Liver (tissue), 9 donors: ENCODE results near the gene BCKDHA. TPM values are rescaled to one million over a fixed set of nuclear protein-coding genes. Genes with fewer than 3 reads are reported as not detected.

ENCODE experiments used
- DNase-seq: peaks from one replicate; pipeline ENCODE4 v3.0.0-alpha.2; 2017; ENCODE audit warnings: low spot score
- H3K27ac ChIP-seq, 2 donors: one replicate each; pipeline ENCODE4 v1.7.0; 2013; ENCODE audit warnings: inconsistent platforms in 2 of 2, low read length in 2 of 2, control low read depth in 1 of 2, low read depth in 1 of 2, mild to moderate bottlenecking in 1 of 2
- H3K27me3 ChIP-seq, 4 donors: one replicate each; pipeline versions ENCODE4 v1.6.1 to v1.7.0; 2013; ENCODE audit warnings: low read length in 3 of 4, inconsistent platforms in 1 of 4, mild to moderate bottlenecking in 1 of 4, moderate library complexity in 1 of 4; ENCODE audit not compliant: control insufficient read depth in 4 of 4, insufficient read depth in 4 of 4
- H3K36me3 ChIP-seq, 4 donors: one replicate each; pipeline versions ENCODE4 v1.6.1 to v1.7.0; 2013; ENCODE audit warnings: low read length in 3 of 4, mild to moderate bottlenecking in 3 of 4, low read depth in 1 of 4, moderate library complexity in 1 of 4; ENCODE audit not compliant: control insufficient read depth in 4 of 4, insufficient read depth in 3 of 4
- H3K4me1 ChIP-seq, 4 donors: one replicate each; pipeline versions ENCODE4 v1.6.1 to v1.7.0; 2013; ENCODE audit warnings: low read length in 3 of 4, mild to moderate bottlenecking in 3 of 4, moderate library complexity in 1 of 4; ENCODE audit not compliant: control insufficient read depth in 4 of 4, insufficient read depth in 4 of 4
- H3K4me3 ChIP-seq, 3 donors: one replicate each; pipeline versions ENCODE4 v1.6.1 to v1.7.0; 2013; ENCODE audit warnings: low read length in 3 of 3, control low read depth in 1 of 3, low read depth in 1 of 3, mild to moderate bottlenecking in 1 of 3
- H3K9ac ChIP-seq, 2 donors: one replicate each; pipeline ENCODE4 v1.7.0; 2013; ENCODE audit warnings: low read length in 2 of 2, mild to moderate bottlenecking in 2 of 2, moderate library complexity in 2 of 2, control low read depth in 1 of 2, low read depth in 1 of 2
- H3K9me3 ChIP-seq, 4 donors: one replicate each; pipeline versions ENCODE4 v1.6.1 to v1.7.0; 2013; ENCODE audit warnings: low read length in 3 of 4; ENCODE audit not compliant: control insufficient read depth in 4 of 4
- ATF3 ChIP-seq: IDR thresholded peaks from 2 replicates; pipeline ENCODE4 v1.6.1; 2016; ENCODE audit warnings: antibody characterized with exemption
- CTCF ChIP-seq: fragments of 150-350 bp; IDR thresholded peaks from 2 replicates; pipeline ENCODE4 v1.5.1; 2017; ENCODE audit warnings: improper control_type of control experiment, low read depth, low read length; ENCODE audit not compliant: missing input control
- EGR1 ChIP-seq, 2 donors: IDR thresholded peaks; 2 replicates each; pipeline ENCODE4 v1.6.1; 2016 to 2018; ENCODE audit warnings: antibody characterized with exemption in 2 of 2, low read depth in 2 of 2
- FOXA1 ChIP-seq: IDR thresholded peaks from 2 replicates; pipeline ENCODE4 v1.6.1; 2016; ENCODE audit warnings: antibody characterized with exemption
- FOXA2 ChIP-seq: IDR thresholded peaks from 2 replicates; pipeline ENCODE4 v1.6.1; 2016; ENCODE audit warnings: antibody characterized with exemption
- GABPA ChIP-seq, 2 donors: IDR thresholded peaks in 1 of 2; conservative IDR thresholded peaks in 1 of 2; 2 replicates each; pipeline ENCODE4 v1.6.1; 2016; ENCODE audit warnings: antibody characterized with exemption in 2 of 2, mild to moderate bottlenecking in 1 of 2, moderate library complexity in 1 of 2
- HNF4A ChIP-seq, 2 donors: conservative IDR thresholded peaks; 2 replicates each; pipeline ENCODE4 v1.6.1; 2016; ENCODE audit warnings: antibody characterized with exemption in 2 of 2, mild to moderate bottlenecking in 2 of 2
- HNF4G ChIP-seq: IDR thresholded peaks from 2 replicates; pipeline ENCODE4 v1.6.1; 2016; ENCODE audit warnings: antibody characterized with exemption
- JUND ChIP-seq, 2 donors: IDR thresholded peaks; 2 replicates each; pipeline ENCODE4 v1.6.1; 2016; ENCODE audit warnings: antibody characterized with exemption in 2 of 2
- NR2F2 ChIP-seq: IDR thresholded peaks from 2 replicates; pipeline ENCODE4 v1.6.1; 2016; ENCODE audit warnings: antibody characterized with exemption
- RXRA ChIP-seq, 2 donors: IDR thresholded peaks; 2 replicates each; pipeline ENCODE4 v1.6.1; 2017 to 2018; ENCODE audit warnings: antibody characterized with exemption in 2 of 2, mild to moderate bottlenecking in 1 of 2
- SP1 ChIP-seq: IDR thresholded peaks from 2 replicates; pipeline ENCODE4 v1.6.1; 2018; ENCODE audit warnings: antibody characterized with exemption, mild to moderate bottlenecking
- TAF1 ChIP-seq: conservative IDR thresholded peaks from 2 replicates; pipeline ENCODE4 v1.6.1; 2016; ENCODE audit warnings: antibody characterized with exemption, mild to moderate bottlenecking
- YY1 ChIP-seq: IDR thresholded peaks from 2 replicates; pipeline ENCODE4 v1.6.1; 2016; ENCODE audit warnings: antibody characterized with exemption, mild to moderate bottlenecking
- ZBTB33 ChIP-seq: IDR thresholded peaks from 2 replicates; pipeline ENCODE4 v1.6.1; 2016; ENCODE audit warnings: antibody characterized with exemption
- WGBS: extraction: QIAGEN DNeasy Blood & Tissue Kit; methylation state at CpG from one replicate; pipeline ENCODE4 v1.1.7; 2013; 5-methylcytosine and 5-hydroxymethylcytosine counted together
- polyA plus RNA-seq, 2 donors: library from polyadenylated mRNA; stranded (reverse) in 1 of 2; unstranded in 1 of 2; fragments of 200-250 nt in 1 of 2; fragments of >200 nt in 1 of 2; fragmentation: Nextera tagmentation in 1 of 2; extraction: Ambion mirVana in 1 of 2; gene quantifications; one replicate each; pipeline versions ENCODE4 v1.2.1 to v1.2.3, GENCODE V29; 2013 to 2015
- total RNA-seq, 2 donors: library from RNA; depleted of rRNA; stranded (reverse); fragments of >200 nt; gene quantifications; one replicate each; pipeline ENCODE4 v1.2.3, GENCODE V29; 2014
- TF ChIP-seq, protein P1 (sequence below): IDR thresholded peaks from 2 replicates; pipeline ENCODE4 v1.6.1; 2016; ENCODE audit warnings: antibody characterized with exemption, mild to moderate bottlenecking
- donor health status: healthy.
- donor health status: healthy.
- donor health status: healthy.
- donor health status: healthy.
- donor health status: healthy.

Gene BCKDHA
- total and polyA plus RNA-seq, 4 donors: 38.5 to 91.4 (median 63.7) TPM

- Histone ChIP-seq H3K27ac (no peak overlapping the region), H3K4me1 (peaks cover under 1 to 8% (median 3%) of the 10 kb centered on the region in 4 donors), H3K4me3 (no peak overlapping the region), H3K9ac (no peak overlapping the region), H3K36me3 (peaks cover 9 to 61% (median 33%) of the 10 kb centered on the region in 4 donors), H3K27me3 (no peaks in the 10 kb centered on the region), H3K9me3 (no peaks in the 10 kb centered on the region)
- 92% methylated on average over 9 of the region's 9 CpGs for WGBS
- DNase-seq: no peak
- no peak for TF ChIP-seq RXRA (IDR thresholded peaks at IDR 0.05)
- TF ChIP-seq TAF1: no peak
- TF ChIP-seq FOXA2: no peak
- TF ChIP-seq GABPA (IDR thresholded peaks at IDR 0.05 in 1 of 2, conservative IDR thresholded peaks at IDR 0.05 in 1 of 2): no peak
- no peak for TF ChIP-seq ATF3
- TF ChIP-seq JUND (IDR thresholded peaks at IDR 0.05): no peak
- TF ChIP-seq CTCF: no peak
- TF ChIP-seq SP1: no peak
- TF ChIP-seq ZBTB33: no peak
- TF ChIP-seq YY1: no peak
- TF ChIP-seq, protein P1, sequence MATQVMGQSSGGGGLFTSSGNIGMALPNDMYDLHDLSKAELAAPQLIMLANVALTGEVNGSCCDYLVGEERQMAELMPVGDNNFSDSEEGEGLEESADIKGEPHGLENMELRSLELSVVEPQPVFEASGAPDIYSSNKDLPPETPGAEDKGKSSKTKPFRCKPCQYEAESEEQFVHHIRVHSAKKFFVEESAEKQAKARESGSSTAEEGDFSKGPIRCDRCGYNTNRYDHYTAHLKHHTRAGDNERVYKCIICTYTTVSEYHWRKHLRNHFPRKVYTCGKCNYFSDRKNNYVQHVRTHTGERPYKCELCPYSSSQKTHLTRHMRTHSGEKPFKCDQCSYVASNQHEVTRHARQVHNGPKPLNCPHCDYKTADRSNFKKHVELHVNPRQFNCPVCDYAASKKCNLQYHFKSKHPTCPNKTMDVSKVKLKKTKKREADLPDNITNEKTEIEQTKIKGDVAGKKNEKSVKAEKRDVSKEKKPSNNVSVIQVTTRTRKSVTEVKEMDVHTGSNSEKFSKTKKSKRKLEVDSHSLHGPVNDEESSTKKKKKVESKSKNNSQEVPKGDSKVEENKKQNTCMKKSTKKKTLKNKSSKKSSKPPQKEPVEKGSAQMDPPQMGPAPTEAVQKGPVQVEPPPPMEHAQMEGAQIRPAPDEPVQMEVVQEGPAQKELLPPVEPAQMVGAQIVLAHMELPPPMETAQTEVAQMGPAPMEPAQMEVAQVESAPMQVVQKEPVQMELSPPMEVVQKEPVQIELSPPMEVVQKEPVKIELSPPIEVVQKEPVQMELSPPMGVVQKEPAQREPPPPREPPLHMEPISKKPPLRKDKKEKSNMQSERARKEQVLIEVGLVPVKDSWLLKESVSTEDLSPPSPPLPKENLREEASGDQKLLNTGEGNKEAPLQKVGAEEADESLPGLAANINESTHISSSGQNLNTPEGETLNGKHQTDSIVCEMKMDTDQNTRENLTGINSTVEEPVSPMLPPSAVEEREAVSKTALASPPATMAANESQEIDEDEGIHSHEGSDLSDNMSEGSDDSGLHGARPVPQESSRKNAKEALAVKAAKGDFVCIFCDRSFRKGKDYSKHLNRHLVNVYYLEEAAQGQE: no peak
- TF ChIP-seq FOXA1: no peak
- TF ChIP-seq EGR1 (IDR thresholded peaks at IDR 0.05; ENCODE audit: low read depth in 2 of 2): no peak
Measured at GRCh38 chr19:41414461-41414860, 16.8 kb downstream of the BCKDHA start.

DNA sequence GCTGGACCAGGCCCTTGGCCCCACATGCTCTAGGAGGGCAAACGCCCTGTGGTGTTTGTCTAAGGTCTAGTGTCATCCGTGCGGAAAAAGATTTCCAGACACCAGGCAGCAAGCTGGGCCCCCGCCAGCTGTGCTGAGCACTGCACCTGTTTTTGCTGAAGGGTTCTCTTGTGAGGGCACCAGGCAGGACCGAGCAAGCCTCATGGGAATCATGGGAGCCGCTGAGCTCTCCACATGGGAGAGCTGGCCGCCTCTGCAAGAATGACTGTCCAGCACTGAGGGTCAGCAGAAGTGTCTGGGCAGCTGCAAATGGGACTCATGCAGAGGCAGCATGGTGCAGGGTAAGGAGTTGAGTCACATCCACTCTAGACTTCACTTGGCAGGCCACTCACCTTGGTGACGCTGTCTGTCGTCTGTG, 17.5 kb downstream of the BCKDHA start:
- DNase-seq: no peak
- 78% methylated on average over 9 of the region's 9 CpGs for WGBS
- H3K36me3 ChIP-seq: peaks cover 9 to 66% (median 38%) of the 10 kb centered on the region in 4 donors
- no peak for TF ChIP-seq YY1
- no peak for TF ChIP-seq HNF4A (conservative IDR thresholded peaks at IDR 0.05)
- no peak for TF ChIP-seq NR2F2
- no peak for TF ChIP-seq ATF3
- no peak for TF ChIP-seq TAF1
- TF ChIP-seq HNF4G: no peak
- TF ChIP-seq EGR1 (IDR thresholded peaks at IDR 0.05; ENCODE audit: low read depth in 2 of 2): no peak
- TF ChIP-seq SP1: no peak
- H3K4me3 ChIP-seq: no peak overlapping the region
- no peak overlapping the region for H3K9ac ChIP-seq
- H3K4me1 ChIP-seq: peaks cover 0 to 4% (median 1%) of the 10 kb centered on the region in 4 donors
- H3K9me3 ChIP-seq: no peaks in the 10 kb centered on the region
- no peaks in the 10 kb centered on the region for H3K27me3 ChIP-seq
- H3K27ac ChIP-seq: no peak overlapping the region
